HG02870 (cell line): Measurements from ENCODE around the gene UBE2E1.
A peak's percentile ranks its signal among the peaks of the same experiment; 100 is the strongest.

Experiments
- ATAC-seq: cut with Tn5 transposase; IDR thresholded peaks from one replicate; pipeline ENCODE4 v1.9.1; 2021; ENCODE audit warnings: mild to moderate bottlenecking, moderate library complexity; ENCODE audit not compliant: unreplicated experiment

Gene UBE2E1

GRCh38 chr3:23819599-23820360 is 14.0 kb downstream of the UBE2E1 start:
- no peak for ATAC-seq

DNA sequence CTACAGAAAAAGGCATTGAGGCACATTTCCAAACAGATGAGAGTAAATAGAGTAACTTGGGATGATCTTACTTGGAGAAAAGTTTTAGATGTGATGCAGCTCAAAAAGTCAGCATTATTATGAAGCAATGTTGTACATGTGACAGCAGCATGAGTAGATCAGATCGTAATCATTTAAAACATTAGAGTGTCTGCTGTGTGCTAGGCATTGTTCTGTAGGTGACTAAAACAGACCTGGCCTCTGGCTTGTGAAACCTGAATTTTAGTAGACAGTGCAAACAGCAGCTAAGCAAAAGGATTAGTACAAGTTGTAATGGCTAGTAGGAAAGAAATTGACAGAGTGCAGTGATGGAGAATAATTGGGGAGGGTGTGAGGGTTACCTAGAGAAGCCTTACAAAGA is 15.1 kb downstream of the UBE2E1 start:
- no peak for ATAC-seq

DNA sequence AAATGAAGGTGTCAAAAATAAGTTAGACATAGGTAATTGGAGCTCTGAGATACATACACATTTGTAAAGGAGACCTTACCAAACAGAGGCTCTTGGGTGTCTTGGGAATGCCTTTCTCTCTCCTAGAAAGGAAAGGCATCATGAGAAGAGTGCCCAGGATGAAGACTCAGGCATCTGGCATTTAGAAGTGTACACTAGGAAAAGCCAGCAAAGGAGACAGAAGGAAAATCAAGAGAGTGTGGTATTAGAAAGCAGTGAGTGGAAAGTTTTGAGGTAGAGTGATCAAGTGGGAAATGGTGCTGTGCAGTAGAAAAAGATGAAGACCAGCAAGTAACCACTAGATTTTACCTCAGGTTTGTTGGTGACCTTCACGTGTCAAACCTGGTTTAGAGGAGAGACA is 16.1 kb downstream of the UBE2E1 start:
- no peak for ATAC-seq

- ATAC-seq, result no peak
Measured at GRCh38 chr3:23822559-23822958, 16.8 kb downstream of the UBE2E1 start.

GRCh38 chr3:23823620-23824019 is 17.9 kb downstream of the UBE2E1 start:
- no peak for ATAC-seq

DNA sequence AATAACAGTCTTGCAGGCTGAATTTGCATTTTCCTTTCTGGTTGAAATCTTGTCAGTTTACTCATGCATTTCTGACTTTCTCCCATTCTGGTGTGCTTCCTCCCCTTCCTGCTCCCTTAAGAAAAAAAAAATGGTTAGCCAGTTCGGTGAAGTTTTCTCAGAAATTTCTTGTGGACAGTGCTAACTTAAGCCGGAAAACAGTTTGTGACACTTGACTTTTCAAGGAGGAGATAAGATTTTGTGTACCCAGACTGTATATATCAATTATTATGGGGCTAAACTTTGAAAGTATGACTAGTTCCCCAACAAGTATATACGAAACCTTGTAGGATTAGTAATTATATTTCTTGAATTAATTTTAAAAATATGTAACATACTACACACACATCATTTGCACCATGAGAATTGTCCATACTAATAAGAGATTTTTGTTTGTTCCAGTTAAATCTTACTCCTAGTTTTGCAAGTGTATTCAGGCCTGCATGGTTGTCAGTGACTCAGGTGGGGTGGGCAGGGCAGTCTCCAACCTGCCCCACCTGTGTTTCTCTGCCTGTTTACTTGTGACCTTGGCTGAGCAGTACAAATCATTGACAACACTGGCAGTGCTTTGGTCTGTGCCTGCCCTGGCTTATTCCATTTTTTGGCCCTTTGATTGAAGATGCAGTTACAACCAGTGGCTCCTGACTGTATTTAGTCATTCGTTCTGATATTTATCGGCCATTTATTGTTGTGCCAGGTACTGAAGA is 19.1 kb downstream of the UBE2E1 start:
- ATAC-seq, result no peak

- no peak for ATAC-seq
Measured at GRCh38 chr3:23825802-23826201, 20.0 kb downstream of the UBE2E1 start.

DNA sequence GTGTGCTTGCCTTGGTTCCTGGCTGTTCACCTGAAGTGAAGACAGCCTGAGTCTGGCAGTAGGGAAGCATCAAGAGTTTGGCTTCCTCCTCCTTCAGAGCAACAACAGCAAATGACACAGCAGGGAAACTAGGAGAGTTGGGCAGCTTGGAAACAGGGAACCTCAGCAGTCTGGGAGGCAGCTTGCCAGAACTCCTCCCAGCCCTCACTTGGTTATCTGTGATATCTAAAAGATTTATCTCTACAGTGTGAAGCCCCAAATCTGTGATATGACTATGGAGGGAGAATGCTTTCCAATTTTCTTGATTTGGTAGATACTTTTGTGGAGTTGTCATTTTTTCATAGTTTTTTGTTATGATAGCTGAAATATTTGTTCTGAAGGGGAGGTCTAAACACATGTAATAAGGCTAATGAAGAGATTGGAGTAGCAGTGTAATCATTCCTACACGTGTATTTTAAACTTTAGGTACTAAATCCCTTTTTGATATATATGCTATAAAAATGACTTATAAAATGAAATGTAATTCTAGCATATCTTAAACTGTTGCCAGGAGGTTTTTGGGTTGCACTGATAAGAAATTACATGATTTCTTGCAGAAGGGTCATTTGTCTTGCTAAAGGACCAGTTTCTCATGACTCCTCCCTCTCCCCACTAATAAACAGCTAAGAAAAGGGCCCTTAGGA is 20.8 kb downstream of the UBE2E1 start:
- no peak for ATAC-seq

GRCh38 chr3:23829242-23829934 is 23.6 kb downstream of the UBE2E1 start:
- ATAC-seq, result peak; percentile 72

GRCh38 chr3:23830869-23831484 is 25.2 kb downstream of the UBE2E1 start:
- ATAC-seq, result peak; percentile 83

GRCh38 chr3:23831517-23832394 is 26.0 kb downstream of the UBE2E1 start:
- ATAC-seq, result peak; percentile 4

DNA sequence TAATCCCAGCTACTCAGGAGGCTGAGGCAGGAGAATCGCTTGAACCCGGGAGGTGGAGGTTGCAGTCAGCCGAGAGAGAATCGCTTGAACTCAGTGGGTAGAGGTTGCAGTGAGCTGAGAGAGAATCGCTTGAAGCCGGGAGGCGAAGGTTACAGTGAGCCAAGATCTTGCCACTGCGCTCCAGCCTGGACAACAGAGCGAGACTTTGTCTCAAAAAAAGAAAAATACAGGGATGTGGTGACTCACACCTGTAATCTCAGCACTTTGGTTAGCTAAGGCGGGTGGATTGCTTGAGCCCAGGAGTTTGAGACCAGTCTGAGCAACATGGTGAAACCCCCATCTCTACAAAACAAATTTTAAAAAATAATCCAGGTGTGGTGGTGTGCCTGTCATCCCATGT is 26.8 kb downstream of the UBE2E1 start:
- ATAC-seq, result no peak

DNA sequence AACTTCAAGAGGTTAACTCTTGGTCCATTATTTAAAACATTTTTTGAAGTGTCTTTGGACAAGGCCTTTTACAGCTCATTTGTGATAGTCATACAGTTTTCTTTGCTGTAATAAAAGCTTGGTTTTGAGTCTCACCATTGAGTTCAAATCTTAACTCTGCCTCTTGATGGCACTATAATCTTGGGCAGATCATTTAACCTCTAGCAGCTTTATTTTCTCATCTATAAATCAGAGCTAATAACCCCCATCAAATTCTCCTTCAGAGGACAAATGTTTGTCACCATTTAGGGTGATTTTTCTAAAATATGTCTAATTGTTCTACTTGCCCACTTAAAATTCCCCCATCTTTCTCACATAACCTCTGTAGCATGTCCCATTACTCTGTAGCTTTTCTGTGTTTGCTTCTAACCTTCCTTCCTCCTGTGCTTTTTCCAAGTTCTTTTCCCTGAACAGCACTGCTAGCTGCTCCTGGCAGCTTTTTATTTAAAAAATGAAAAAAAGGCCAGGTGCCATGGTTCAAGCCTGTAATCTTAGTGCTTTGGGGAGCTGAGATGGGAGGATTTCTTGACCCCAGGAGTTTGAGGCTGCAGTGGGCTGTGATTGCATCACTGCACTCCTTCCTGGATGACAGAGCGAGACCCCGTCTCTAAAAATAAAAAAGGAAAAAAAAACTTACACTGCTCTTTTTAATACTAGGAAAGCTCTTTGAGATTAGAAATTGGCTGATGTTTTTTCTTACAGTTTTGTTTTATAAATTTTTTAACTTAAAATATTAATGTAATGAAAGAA is 28.5 kb downstream of the UBE2E1 start:
- no peak for ATAC-seq

DNA sequence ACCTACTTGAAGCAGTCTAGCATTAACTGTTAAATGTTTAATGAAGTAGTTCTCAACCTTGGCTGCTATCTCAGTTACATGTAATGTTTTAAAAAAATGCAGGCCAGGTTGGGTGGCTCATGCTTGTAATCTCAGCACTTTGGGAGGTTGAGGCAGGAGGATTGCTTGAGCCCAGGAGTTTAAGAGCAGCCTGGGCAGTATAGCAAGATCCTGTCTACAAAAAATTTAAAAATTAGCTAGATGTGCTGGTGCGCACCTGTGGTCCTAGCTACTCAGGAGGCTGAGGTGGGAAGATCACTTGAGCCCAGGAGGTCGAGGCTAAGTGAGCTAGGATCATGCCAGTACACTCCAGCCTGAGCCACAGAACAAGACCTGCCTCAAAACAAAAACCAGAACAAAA is 29.3 kb downstream of the UBE2E1 start:
- ATAC-seq, result no peak

DNA sequence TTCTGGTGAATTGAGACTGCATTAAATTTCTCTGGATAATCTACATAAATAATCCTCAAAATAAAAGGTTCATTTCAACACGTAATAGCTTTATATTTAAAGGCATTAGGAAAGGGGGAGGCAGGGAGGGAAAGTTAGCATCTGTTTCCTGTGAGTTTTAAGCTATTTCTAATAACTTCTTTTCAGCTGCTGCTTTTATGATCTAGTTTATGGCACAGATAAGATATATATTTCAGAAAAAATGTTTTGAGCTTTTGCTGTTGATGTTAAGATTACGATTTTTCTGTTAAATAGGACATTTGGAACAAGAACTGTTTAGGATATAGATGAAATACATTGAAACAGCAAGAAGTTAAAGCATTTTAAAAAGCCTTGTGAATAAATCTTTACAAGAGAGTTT is 30.0 kb downstream of the UBE2E1 start:
- ATAC-seq, result no peak

DNA sequence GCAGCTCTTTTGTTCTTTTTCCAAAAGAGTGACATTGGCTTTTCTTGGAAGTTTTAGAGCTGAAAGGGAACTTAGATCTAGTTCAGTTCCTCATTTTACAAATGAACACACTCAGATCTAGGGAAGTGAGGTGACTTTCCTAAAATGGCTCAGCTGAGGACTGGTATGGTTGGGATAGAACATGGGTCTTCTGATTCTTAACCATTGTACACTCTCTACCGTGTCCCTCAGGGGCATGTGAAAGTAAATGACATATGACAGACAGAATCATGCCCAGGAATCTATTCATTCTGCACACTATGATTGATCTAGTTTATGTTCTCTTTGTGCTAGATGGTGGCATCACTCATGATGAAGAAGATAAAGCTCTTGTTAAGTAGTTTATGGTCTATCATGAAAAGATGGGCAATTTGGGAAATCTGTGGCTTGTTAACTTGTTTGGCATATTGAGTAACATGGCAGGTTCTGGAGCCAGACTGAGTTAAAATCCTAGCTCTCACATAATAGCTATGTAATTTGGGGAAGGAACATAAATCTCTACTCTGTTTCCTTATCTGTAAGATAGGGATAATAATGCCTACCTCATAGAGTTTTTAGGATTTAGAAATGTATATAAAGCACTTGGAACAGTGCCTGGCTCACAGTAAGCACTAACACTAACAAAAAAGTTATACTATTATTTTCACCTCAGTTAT is 30.9 kb downstream of the UBE2E1 start:
- ATAC-seq, result no peak

- ATAC-seq, result no peak
Measured at GRCh38 chr3:23837286-23837685, 31.5 kb downstream of the UBE2E1 start.

- peak; percentile 54 for ATAC-seq
Measured at GRCh38 chr3:23837691-23838090, 31.9 kb downstream of the UBE2E1 start.
